K562 (cell line): ENCODE measurements around the gene TMC8. TPM values are rescaled to one million over a fixed set of nuclear protein-coding genes. Genes with fewer than 3 reads are reported as not detected.
A peak's percentile ranks its signal among the peaks of the same experiment; 100 is the strongest.

Experiments
- CREM ChIP-seq: IDR thresholded peaks from 2 replicates; pipeline ENCODE4 v1.6.1; 2014; ENCODE audit warnings: antibody characterized with exemption, low read depth
- HDAC3 ChIP-seq: fragments of 450-650 bp; IDR thresholded peaks from 2 replicates; pipeline ENCODE4 v1.6.1; 2018; ENCODE audit warnings: borderline replicate concordance, mild to moderate bottlenecking, moderate library complexity; ENCODE audit not compliant: partially characterized antibody
- HNRNPUL1 ChIP-seq: fragments of 200-400 bp; formaldehyde crosslinking; IDR thresholded peaks from 2 replicates; pipeline ENCODE4 v1.6.1; 2017; ENCODE audit warnings: low read length
- KDM4B ChIP-seq, 2 experiments: fragments of 450-650 bp in 1 of 2; sonication (generic) in 1 of 2; IDR thresholded peaks; 2 replicates each; pipeline ENCODE4 v1.6.1; 2016 to 2017; ENCODE audit warnings: borderline replicate concordance in 2 of 2, antibody characterized with exemption in 1 of 2, low read depth in 1 of 2, mild to moderate bottlenecking in 1 of 2
- MTA1 ChIP-seq: fragments of 450-650 bp; IDR thresholded peaks from 2 replicates; pipeline ENCODE4 v1.6.1; 2017; ENCODE audit warnings: borderline replicate concordance
- NCOA1 ChIP-seq: fragments of 450-650 bp; IDR thresholded peaks from 2 replicates; pipeline ENCODE4 v1.6.1; 2016; ENCODE audit warnings: low read depth
- NUFIP1 ChIP-seq: fragments of 450-650 bp; IDR thresholded peaks from 2 replicates; pipeline ENCODE4 v1.6.1; 2018; ENCODE audit not compliant: partially characterized antibody
- SMC3 ChIP-seq: conservative IDR thresholded peaks from 2 replicates; pipeline ENCODE4 v1.6.1; 2011; ENCODE audit warnings: low read depth, low read length, improper control_type of control experiment; ENCODE audit not compliant: insufficient read depth
- polyA plus RNA-seq, 8 experiments: library from polyadenylated mRNA; depleted of rRNA in 4 of 8; stranded (reverse) in 5 of 8; unstranded in 3 of 8; fragments of >200 nt; fragmentation: Nextera tagmentation in 2 of 8; fragmentation: Illumina TruSeq in 1 of 8; extraction: Ambion mirVana in 2 of 8; extraction: Trizol in 1 of 8; gene quantifications; 2 replicates each; pipeline versions ENCODE4 v1.2.1 to v1.2.3, GENCODE V29; 2011 to 2014; ENCODE audit warnings: inconsistent platforms in 1 of 8, missing spikeins in 1 of 8
- total RNA-seq, 7 experiments: library from RNA; depleted of rRNA in 6 of 7; stranded (reverse); fragments of >200 nt in 6 of 7; fragmentation: Illumina TruSeq in 2 of 7; extraction: Trizol in 2 of 7; gene quantifications; 2 replicates each; pipeline versions ENCODE4 v1.2.1 to v1.2.3, GENCODE V29; 2011 to 2021; ENCODE audit warnings: low replicate concordance in 1 of 7
- TF ChIP-seq, protein P1 (sequence below): fragments of 450-650 bp; IDR thresholded peaks from 2 replicates; pipeline ENCODE4 v1.6.1; 2016; ENCODE audit warnings: missing biosample characterization, missing genetic modification characterization
- TF ChIP-seq, protein P2 (sequence below): fragments of 450-650 bp; IDR thresholded peaks from 2 replicates; pipeline ENCODE4 v1.6.1; 2017; ENCODE audit warnings: antibody characterized with exemption, mild to moderate bottlenecking
- TF ChIP-seq, protein P3 (sequence below): sonication (generic); formaldehyde crosslinking; IDR thresholded peaks from 2 replicates; pipeline ENCODE4 v1.8.0; 2022; ENCODE audit warnings: mild to moderate bottlenecking, missing genetic modification reagents

Gene TMC8
- total and polyA plus RNA-seq, 9 of the 15 experiments (the other 6 are each of a cell fraction or from before 2014, with no cell fraction given): 0.13 to 10.9 (median 2.8) TPM

DNA sequence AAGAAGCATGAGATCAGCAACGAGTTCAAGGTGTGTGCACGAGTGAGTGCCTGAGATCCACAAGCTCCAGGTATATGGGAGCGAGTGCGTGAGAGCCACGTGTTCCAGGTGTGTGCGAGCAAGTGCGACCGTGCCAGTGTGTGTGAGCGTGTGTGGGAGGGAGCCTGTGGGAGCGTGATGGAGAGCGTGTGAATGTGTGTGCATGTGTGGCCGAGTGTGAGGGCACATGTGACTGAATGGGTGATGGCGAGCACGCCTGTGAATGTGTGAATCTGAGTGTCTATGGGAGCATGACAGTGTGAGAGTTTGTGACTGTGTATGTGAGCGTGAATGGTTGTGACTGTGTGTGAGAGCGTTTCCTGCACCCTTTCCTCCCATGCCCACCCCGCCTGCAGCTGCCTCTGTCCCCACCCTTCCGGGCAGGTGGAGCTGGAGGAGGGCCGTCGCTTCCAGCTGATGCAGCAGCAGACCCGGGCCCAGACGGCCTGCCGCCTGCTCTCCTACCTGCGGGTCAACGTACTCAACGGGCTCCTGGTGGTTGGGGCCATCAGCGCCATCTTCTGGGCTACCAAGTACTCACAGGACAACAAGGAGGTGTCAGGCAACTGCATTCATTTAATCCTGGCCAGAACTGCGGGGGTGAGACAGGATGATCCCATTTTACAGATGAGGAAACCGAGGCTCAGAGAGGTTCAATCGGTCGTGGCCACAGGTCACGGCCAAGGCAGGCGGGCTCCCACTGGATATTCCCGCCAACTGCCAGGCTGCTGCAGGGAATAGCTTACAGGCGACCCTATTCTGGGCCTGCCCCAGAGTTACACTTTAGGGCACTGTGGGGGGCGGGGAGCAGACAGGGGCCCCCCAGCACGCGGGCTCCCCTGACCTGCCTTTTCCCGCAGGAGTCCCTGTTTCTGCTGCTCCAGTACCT lies 3.7 kb downstream of the TMC8 start (continued):
- no peak for TF ChIP-seq CREM
- no peak for TF ChIP-seq KDM4B (IDR thresholded peaks at IDR 0.05; ENCODE audit: borderline replicate concordance in 2 of 2, low read depth in 1 of 2)
- TF ChIP-seq, protein P1, sequence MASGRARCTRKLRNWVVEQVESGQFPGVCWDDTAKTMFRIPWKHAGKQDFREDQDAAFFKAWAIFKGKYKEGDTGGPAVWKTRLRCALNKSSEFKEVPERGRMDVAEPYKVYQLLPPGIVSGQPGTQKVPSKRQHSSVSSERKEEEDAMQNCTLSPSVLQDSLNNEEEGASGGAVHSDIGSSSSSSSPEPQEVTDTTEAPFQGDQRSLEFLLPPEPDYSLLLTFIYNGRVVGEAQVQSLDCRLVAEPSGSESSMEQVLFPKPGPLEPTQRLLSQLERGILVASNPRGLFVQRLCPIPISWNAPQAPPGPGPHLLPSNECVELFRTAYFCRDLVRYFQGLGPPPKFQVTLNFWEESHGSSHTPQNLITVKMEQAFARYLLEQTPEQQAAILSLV (tag): no peak
- TF ChIP-seq, protein P2, sequence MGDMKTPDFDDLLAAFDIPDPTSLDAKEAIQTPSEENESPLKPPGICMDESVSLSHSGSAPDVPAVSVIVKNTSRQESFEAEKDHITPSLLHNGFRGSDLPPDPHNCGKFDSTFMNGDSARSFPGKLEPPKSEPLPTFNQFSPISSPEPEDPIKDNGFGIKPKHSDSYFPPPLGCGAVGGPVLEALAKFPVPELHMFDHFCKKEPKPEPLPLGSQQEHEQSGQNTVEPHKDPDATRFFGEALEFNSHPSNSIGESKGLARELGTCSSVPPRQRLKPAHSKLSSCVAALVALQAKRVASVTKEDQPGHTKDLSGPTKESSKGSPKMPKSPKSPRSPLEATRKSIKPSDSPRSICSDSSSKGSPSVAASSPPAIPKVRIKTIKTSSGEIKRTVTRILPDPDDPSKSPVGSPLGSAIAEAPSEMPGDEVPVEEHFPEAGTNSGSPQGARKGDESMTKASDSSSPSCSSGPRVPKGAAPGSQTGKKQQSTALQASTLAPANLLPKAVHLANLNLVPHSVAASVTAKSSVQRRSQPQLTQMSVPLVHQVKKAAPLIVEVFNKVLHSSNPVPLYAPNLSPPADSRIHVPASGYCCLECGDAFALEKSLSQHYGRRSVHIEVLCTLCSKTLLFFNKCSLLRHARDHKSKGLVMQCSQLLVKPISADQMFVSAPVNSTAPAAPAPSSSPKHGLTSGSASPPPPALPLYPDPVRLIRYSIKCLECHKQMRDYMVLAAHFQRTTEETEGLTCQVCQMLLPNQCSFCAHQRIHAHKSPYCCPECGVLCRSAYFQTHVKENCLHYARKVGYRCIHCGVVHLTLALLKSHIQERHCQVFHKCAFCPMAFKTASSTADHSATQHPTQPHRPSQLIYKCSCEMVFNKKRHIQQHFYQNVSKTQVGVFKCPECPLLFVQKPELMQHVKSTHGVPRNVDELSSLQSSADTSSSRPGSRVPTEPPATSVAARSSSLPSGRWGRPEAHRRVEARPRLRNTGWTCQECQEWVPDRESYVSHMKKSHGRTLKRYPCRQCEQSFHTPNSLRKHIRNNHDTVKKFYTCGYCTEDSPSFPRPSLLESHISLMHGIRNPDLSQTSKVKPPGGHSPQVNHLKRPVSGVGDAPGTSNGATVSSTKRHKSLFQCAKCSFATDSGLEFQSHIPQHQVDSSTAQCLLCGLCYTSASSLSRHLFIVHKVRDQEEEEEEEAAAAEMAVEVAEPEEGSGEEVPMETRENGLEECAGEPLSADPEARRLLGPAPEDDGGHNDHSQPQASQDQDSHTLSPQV: peak; percentile 77
- no peak for TF ChIP-seq NUFIP1
- TF ChIP-seq, protein P3, sequence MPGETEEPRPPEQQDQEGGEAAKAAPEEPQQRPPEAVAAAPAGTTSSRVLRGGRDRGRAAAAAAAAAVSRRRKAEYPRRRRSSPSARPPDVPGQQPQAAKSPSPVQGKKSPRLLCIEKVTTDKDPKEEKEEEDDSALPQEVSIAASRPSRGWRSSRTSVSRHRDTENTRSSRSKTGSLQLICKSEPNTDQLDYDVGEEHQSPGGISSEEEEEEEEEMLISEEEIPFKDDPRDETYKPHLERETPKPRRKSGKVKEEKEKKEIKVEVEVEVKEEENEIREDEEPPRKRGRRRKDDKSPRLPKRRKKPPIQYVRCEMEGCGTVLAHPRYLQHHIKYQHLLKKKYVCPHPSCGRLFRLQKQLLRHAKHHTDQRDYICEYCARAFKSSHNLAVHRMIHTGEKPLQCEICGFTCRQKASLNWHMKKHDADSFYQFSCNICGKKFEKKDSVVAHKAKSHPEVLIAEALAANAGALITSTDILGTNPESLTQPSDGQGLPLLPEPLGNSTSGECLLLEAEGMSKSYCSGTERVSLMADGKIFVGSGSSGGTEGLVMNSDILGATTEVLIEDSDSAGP (CRISPR knock-in tag): 0 out of 2 replicates have a peak, but pooled peaks have one; percentile 34
- peak; percentile 28; the same call in 1 of the 2 replicates for TF ChIP-seq MTA1
- no peak for TF ChIP-seq HDAC3
- no peak for TF ChIP-seq HNRNPUL1
- TF ChIP-seq NCOA1: no peak
- TF ChIP-seq SMC3: peak; percentile 53
